ENCODE data around the gene SPRY4.

DNA sequence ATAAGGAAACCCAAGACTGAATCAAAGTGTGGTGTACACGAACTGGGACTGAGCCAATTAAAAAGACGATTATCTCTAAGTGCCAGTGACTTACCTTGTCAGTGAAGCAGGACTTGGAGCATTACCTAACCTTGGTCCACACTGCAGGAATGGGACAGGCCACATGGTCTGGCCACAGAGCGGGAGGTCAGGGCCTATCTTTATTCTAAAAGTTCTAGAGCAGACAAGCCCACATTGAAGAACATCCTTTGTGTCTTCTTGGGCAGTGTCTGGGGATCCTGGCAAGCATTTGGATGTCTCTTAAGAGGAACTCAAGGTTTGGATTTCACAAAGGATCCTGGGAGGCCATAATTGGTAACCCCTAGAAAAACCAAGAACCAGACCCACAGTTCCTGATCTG is 16.5 kb downstream of the SPRY4 start:
- TF ChIP-seq POLR2AphosphoS5 (IDR thresholded peaks at IDR 0.05; ENCODE audit: borderline replicate concordance, low read depth, low read length) (no peak), EZH2 (IDR thresholded peaks at IDR 0.05) (no peak), FOXP2 (optimal IDR thresholded peaks at IDR 0.05; ENCODE audit: control extremely low read depth, extremely low read length, insufficient read depth) (no peak)

All from SK-N-MC (cell line).